ENCODE data around the gene RAB33B.
"Not testable (repeated sequence)": the region's sequence is repeated elsewhere in the genome, so short reads cannot be mapped to it uniquely, and the experiment has no call there.

The RAB33B gene

DNA sequence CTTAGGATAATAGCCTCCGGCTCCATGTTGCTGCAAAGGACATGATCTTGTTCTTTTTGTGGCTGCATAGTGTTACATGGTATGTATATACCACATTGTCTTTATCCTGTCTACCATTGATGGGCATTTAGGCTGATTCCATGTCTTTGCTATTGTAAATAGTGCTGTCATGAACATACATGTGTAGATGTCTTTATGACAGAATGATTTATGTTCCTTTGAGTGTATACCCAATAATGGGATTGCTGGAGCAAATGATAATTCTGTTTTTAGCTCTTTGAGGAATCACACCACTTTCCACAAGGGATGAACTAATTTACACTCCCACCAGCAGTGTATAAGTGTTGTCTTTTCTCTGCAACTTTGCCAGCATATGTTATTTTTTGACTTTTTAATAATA, 4.6 kb downstream of the RAB33B start:
- Histone ChIP-seq H3K9me3 (no peaks in the 10 kb centered on the region), H3K4me1 (no peaks in the 10 kb centered on the region), H3K36me3 (no peaks in the 10 kb centered on the region), H3K4me3 (ENCODE audit: low read depth, low read length) (no peak overlapping the region), H3K27me3 (no peaks in the 10 kb centered on the region)
- TF ChIP-seq, protein P1, sequence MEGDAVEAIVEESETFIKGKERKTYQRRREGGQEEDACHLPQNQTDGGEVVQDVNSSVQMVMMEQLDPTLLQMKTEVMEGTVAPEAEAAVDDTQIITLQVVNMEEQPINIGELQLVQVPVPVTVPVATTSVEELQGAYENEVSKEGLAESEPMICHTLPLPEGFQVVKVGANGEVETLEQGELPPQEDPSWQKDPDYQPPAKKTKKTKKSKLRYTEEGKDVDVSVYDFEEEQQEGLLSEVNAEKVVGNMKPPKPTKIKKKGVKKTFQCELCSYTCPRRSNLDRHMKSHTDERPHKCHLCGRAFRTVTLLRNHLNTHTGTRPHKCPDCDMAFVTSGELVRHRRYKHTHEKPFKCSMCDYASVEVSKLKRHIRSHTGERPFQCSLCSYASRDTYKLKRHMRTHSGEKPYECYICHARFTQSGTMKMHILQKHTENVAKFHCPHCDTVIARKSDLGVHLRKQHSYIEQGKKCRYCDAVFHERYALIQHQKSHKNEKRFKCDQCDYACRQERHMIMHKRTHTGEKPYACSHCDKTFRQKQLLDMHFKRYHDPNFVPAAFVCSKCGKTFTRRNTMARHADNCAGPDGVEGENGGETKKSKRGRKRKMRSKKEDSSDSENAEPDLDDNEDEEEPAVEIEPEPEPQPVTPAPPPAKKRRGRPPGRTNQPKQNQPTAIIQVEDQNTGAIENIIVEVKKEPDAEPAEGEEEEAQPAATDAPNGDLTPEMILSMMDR (IDR thresholded peaks at IDR 0.05; ENCODE audit: low read depth, low read length), result no peak
- no peak for DNase-seq

- H3K4me3 ChIP-seq (ENCODE audit: low read depth, low read length), result no peak overlapping the region
- no peaks in the 10 kb centered on the region for H3K36me3 ChIP-seq
- no peaks in the 10 kb centered on the region for H3K4me1 ChIP-seq
- no peaks in the 10 kb centered on the region for H3K9me3 ChIP-seq
- TF ChIP-seq, protein P1 (IDR thresholded peaks at IDR 0.05; ENCODE audit: low read depth, low read length), result no peak
- DNase-seq, result no peak
- no peaks in the 10 kb centered on the region for H3K27me3 ChIP-seq
These were observed 5.1 kb downstream of the RAB33B start for GRCh38 chr4:139458999-139459398.

GRCh38 chr4:139460565-139460964, 6.6 kb downstream of the RAB33B start:
- H3K9me3 ChIP-seq, result no peaks in the 10 kb centered on the region
- TF ChIP-seq, protein P1 (IDR thresholded peaks at IDR 0.05; ENCODE audit: low read depth, low read length), result no peak
- H3K36me3 ChIP-seq, result no peaks in the 10 kb centered on the region
- no peak for DNase-seq
- H3K4me1 ChIP-seq, result no peaks in the 10 kb centered on the region
- H3K27me3 ChIP-seq, result no peaks in the 10 kb centered on the region
- no peak overlapping the region for H3K4me3 ChIP-seq (ENCODE audit: low read depth, low read length)

DNA sequence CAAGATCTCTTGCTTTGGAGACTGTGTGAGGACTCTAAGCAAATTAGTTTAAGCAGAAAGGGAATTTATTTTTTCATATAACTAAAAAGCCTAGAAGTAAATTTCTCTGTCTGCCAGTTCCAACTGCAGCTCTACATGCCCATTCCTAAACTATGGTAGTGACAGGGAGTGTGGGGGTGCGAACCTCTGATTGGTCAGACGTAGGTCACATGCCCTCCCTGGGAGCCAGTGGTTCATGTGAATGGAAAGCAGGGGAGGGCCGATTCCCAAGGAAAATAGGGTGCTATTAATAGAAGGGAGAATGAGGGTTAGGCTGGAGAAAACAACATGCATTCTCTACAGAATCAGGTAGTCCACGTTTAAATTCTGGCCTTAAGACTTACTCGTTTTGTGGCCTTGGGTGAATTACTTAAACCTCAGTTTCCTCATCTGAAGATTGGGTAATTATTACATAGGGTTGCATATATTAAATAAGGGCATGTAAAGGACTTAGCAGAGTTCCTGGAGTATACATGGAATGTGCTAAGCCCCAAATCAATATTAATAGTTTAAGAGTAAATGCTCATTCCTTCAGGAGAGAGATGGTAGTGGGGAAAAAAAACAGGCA, 7.2 kb downstream of the RAB33B start:
- DNase-seq, result peak; percentile 14
- Histone ChIP-seq H3K9me3 (no peaks in the 10 kb centered on the region), H3K4me3 (ENCODE audit: low read depth, low read length) (no peak overlapping the region), H3K27me3 (no peaks in the 10 kb centered on the region), H3K4me1 (no peaks in the 10 kb centered on the region), H3K36me3 (no peaks in the 10 kb centered on the region)
- TF ChIP-seq, protein P1 (IDR thresholded peaks at IDR 0.05; ENCODE audit: low read depth, low read length), result no peak

DNA sequence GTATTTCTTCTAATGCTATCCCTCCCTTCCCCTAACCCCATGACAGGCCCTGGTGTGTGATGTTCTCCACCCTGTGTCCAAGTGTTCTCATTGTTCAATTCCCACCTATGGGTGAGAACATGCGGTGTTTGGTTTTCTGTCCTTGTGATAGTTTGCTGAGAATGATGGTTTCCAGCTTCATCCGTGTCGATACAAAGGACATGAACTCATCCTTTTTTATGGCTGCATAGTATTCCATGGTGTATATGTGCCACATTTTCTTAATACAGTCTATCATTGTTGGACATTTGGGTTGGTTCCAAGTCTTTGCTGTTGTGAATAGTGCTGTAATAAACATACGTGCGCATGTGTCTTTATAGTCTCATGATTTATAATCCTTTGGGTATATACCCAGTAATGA, 10.6 kb downstream of the RAB33B start:
- not testable (repeated sequence) for H3K4me1 ChIP-seq; H3K9me3 ChIP-seq; H3K36me3 ChIP-seq; H3K27me3 ChIP-seq; DNase-seq; H3K4me3 ChIP-seq (ENCODE audit: low read depth, low read length)

DNA sequence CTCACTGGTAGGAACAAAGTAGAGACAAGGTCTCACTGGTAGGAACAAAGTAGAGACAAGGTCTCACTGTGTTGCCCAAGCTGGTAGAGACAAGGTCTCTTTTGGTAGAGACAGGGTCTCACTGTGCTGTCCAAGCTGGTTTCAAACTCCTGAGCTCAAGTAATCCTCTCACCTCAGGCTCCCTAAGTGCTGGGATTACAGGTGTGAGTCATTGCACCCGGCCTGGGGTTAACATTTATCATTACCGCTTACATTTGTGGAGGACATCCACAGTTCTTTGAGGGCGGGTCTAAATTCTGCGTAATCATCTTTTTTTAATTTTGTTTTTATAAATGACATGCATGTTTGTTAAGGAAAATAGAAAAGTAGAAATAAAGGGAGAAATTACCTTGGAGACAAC, 12.0 kb downstream of the RAB33B start:
- Histone ChIP-seq H3K36me3 (no peaks in the 10 kb centered on the region), H3K27me3 (no peaks in the 10 kb centered on the region), H3K4me1 (no peaks in the 10 kb centered on the region), H3K4me3 (ENCODE audit: low read depth, low read length) (no peak overlapping the region), H3K9me3 (no peaks in the 10 kb centered on the region)
- DNase-seq, result no peak
- TF ChIP-seq, protein P1 (IDR thresholded peaks at IDR 0.05; ENCODE audit: low read depth, low read length), result no peak

GRCh38 chr4:139468756-139469155, 14.8 kb downstream of the RAB33B start:
- not testable (repeated sequence) for H3K36me3 ChIP-seq; H3K4me1 ChIP-seq; H3K4me3 ChIP-seq (ENCODE audit: low read depth, low read length); H3K27me3 ChIP-seq; H3K9me3 ChIP-seq; DNase-seq
